ENCODE results near the gene CBX4. TPM values are rescaled to one million over a fixed set of nuclear protein-coding genes. Genes with fewer than 3 reads are reported as not detected.

The CBX4 gene
- total and polyA plus RNA-seq, 3 donors from 2014 or later, result 11.5 to 35.9 (median 23.5) TPM

- peak; percentile 30 to 52 (median 36) for TF ChIP-seq CTCF (IDR thresholded peaks at IDR 0.05)
- no peak for TF ChIP-seq POLR2A (IDR thresholded peaks at IDR 0.05)
- Histone ChIP-seq H3K4me1 (peaks cover 10% of the 10 kb centered on the region), H3K27me3 (peaks cover 6% of the 10 kb centered on the region), H3K36me3 (ENCODE audit: low read depth, missing control alignments) (no peaks in the 10 kb centered on the region), H3K27ac (no peak overlapping the region), H3K4me3 (peak overlapping the region in 1 of 2 donors; percentile 45), H3K9me3 (no peaks in the 10 kb centered on the region)
- DNase-seq, result no peak
- intact Hi-C loops (cut with DNase I; ENCODE audit: low total_unique reads), result no loop called here
- WGBS, 2 donors, result 3 to 4% methylated on average over 29 to 50 of the region's 66 CpGs
Observed at GRCh38 chr17:79811011-79811867, 28.0 kb downstream of the CBX4 start.

GRCh38 chr17:79810130-79811010, 28.9 kb downstream of the CBX4 start:
- 2% methylated on average over 51 to 78 of the region's 79 CpGs for WGBS, 2 donors
- Histone ChIP-seq H3K4me3 (peak overlapping the region; percentile 24 to 45), H3K9me3 (no peaks in the 10 kb centered on the region), H3K27me3 (peaks cover 6% of the 10 kb centered on the region), H3K4me1 (peaks cover 10% of the 10 kb centered on the region), H3K27ac (no peak overlapping the region), H3K36me3 (ENCODE audit: low read depth, missing control alignments) (no peaks in the 10 kb centered on the region)
- DNase-seq, result peak; percentile 89
- intact Hi-C loops (cut with DNase I; ENCODE audit: low total_unique reads), result no loop called here
- TF ChIP-seq CTCF (IDR thresholded peaks at IDR 0.05), result no peak
- TF ChIP-seq POLR2A (IDR thresholded peaks at IDR 0.05), result no peak

- Histone ChIP-seq H3K4me1 (peaks cover 10% of the 10 kb centered on the region), H3K36me3 (ENCODE audit: low read depth, missing control alignments) (no peaks in the 10 kb centered on the region), H3K27me3 (peaks cover 6% of the 10 kb centered on the region), H3K4me3 (peak overlapping the region in 1 of 2 donors; percentile 24), H3K27ac (no peak overlapping the region), H3K9me3 (no peaks in the 10 kb centered on the region)
- intact Hi-C loops (cut with DNase I; ENCODE audit: low total_unique reads), result no loop called here
- DNase-seq, result no peak
- TF ChIP-seq POLR2A (IDR thresholded peaks at IDR 0.05) (no peak), CTCF (IDR thresholded peaks at IDR 0.05) (no peak)
- 3 to 8% methylated on average over 7 to 40 of the region's 40 CpGs for WGBS, 2 donors
Observed at GRCh38 chr17:79809530-79810129, 29.6 kb downstream of the CBX4 start.

GRCh38 chr17:79808763-79809529, 30.3 kb downstream of the CBX4 start:
- H3K4me1 ChIP-seq, result peaks cover 10% of the 10 kb centered on the region
- intact Hi-C loops (cut with DNase I; ENCODE audit: low total_unique reads), result no loop called here
- no peak overlapping the region for H3K27ac ChIP-seq
- TF ChIP-seq POLR2A (IDR thresholded peaks at IDR 0.05), result no peak
- no peak for TF ChIP-seq CTCF (IDR thresholded peaks at IDR 0.05)
- WGBS, 2 donors, result 20 to 24% methylated on average over 6 to 20 of the region's 20 CpGs
- peaks cover 6% of the 10 kb centered on the region for H3K27me3 ChIP-seq
- H3K36me3 ChIP-seq (ENCODE audit: low read depth, missing control alignments), result no peaks in the 10 kb centered on the region
- H3K9me3 ChIP-seq, result no peaks in the 10 kb centered on the region
- H3K4me3 ChIP-seq, result no peak overlapping the region
- DNase-seq, result no peak
